HFF-Myc (cell line): Measurements from ENCODE around the gene C10orf67.

Source experiments
- DNase-seq: peaks from one replicate; pipeline ENCODE4 v3.0.0-alpha.2; 2011; ENCODE audit warnings: low read depth; ENCODE audit errors: extremely low read depth
- H3K4me3 ChIP-seq: replicated peaks from 2 replicates; pipeline ENCODE4 v1.5.1; 2011; ENCODE audit warnings: low read depth, mild to moderate bottlenecking, control low read depth, low read length
- CTCF ChIP-seq: IDR thresholded peaks from 2 replicates; pipeline ENCODE4 v1.5.1; 2012; ENCODE audit warnings: mild to moderate bottlenecking, low read depth, low read length, control low read depth; ENCODE audit errors: missing control alignments

C10orf67 gene

GRCh38 chr10:23193435-23194074, 151.0 kb downstream of the C10orf67 start:
- TF ChIP-seq CTCF = no peak
- DNase-seq = no peak
- no peak overlapping the region for H3K4me3 ChIP-seq

DNA sequence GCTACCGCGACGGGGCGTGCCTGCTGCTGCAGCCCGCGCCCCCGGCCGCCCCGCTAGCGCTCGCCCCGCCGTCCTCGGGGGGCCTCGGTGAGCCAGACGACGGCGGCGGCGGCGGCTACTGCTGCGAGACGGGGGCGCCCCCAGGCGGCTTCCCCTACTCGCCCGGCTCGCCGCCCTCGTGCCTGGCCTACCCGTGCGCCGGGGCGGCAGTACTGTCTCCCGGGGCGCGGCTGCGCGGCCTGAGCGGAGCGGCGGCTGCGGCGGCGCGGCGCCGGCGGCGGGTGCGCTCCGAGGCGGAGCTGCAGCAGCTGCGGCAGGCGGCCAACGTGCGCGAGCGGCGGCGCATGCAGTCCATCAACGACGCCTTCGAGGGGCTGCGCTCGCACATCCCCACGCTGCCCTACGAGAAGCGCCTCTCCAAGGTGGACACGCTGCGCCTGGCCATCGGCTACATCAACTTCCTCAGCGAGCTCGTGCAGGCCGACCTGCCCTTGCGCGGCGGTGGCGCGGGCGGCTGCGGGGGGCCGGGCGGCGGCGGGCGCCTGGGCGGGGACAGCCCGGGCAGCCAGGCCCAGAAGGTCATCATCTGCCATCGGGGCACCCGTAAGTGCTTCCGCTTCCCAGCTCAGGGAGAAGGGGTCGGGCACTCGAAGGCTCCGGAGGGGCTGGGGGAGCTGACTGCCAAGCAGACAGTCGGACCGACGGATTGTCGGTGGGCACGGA, 151.7 kb downstream of the C10orf67 start:
- DNase-seq = no peak
- H3K4me3 ChIP-seq = no peak overlapping the region

DNA sequence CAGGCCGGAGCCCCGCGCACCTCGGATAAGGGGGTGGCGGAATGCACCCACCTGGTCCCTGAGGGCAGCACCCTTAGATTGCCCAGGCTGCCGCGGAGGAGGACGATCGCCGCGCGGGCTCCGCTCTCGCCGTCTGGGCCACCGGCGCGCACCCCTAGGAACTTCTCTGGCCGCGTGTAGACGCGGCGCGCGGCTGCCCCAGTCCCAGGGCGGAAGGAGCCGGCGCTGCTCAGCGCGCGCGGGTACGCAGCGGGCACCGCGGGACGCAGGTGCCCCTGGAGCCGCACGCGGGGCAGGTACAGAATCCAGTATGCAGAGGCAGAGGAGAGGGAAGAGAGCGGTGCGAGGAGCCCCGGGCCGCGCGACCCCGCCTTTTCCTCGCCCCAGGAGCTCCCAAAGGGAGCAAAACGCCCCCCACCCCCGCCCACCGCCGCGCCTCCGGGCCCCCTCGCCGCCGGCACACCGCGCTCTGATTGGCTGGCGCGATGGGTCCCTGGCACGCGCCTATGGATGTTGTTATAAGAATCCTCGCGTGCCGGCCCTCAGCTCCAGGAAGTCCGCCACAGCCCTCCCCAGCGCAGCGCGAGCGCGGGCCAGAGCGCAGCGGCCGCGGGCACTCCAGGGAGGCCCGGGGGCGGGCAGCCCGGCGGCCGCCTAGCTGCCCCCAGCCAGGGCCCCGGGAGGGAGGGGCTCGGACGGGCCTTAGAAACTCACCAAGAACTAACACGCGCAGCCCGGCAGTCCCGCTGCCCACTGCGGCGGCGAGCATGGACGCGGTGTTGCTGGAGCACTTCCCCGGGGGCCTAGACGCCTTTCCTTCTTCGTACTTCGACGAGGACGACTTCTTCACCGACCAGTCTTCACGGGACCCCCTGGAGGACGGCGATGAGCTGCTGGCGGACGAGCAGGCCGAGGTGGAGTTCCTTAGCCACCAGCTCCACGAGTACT, 152.6 kb downstream of the C10orf67 start, which contains the start of gene PTF1A:
TSS of gene PTF1A (plus strand) at position 549 of the 948 bp plus-strand sequence. CDS start at position 768, 219 bp downstream.
- TF ChIP-seq CTCF = no peak
- no peak within 1 kb of the TSS for H3K4me3 ChIP-seq
- DNase-seq = no peak

More for the DNA sequence above, 151.7 kb downstream of the C10orf67 start:
- no peak for TF ChIP-seq CTCF

GRCh38 chr10:23190872-23191763, 153.5 kb downstream of the C10orf67 start:
- TF ChIP-seq CTCF = no peak
- DNase-seq = no peak
- H3K4me3 ChIP-seq = no peak overlapping the region

- no peak for DNase-seq
- no peak for TF ChIP-seq CTCF
- H3K4me3 ChIP-seq = no peak overlapping the region
Observed at GRCh38 chr10:23189024-23189423, 155.6 kb downstream of the C10orf67 start.

DNA sequence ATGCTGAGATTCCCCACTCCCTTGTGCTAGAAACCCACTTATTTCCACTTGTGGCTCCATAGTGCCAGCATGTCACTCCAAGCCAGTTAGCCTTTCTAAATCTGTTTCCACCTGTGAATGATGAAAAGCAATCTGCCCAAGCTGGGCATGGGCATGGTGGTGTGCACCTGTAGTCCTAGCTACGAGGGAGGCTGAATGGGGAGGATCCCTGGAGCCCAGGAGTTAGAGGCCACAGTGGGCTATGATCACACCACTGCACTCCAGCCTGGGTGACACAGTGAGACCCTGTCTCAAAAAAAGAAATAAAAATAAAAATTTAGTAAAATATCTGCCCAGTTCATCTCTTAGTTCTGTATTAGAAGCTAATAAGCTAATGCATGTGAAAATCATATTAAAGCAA, 157.4 kb downstream of the C10orf67 start:
- TF ChIP-seq CTCF = no peak
- no peak overlapping the region for H3K4me3 ChIP-seq
- no peak for DNase-seq
